ENCODE data around the gene SLC16A5.
A peak's percentile ranks its signal among the peaks of the same experiment; 100 is the strongest.
"Not testable (repeated sequence)": the region's sequence is repeated elsewhere in the genome, so short reads cannot be mapped to it uniquely, and the experiment has no call there.

The SLC16A5 gene

GRCh38 chr17:75135452-75135851, 47.7 kb downstream of the SLC16A5 start:
- no peak for DNase-seq

- DNase-seq, result no peak
Measured at GRCh38 chr17:75135946-75136345, 48.2 kb downstream of the SLC16A5 start.

GRCh38 chr17:75137762-75138161, 50.0 kb downstream of the SLC16A5 start:
- not testable (repeated sequence) for DNase-seq

GRCh38 chr17:75138519-75138918, 50.8 kb downstream of the SLC16A5 start:
- no peak for DNase-seq

- DNase-seq, result no peak
Measured at GRCh38 chr17:75142236-75142971, 54.6 kb downstream of the SLC16A5 start.

- DNase-seq, result no peak
Measured at GRCh38 chr17:75144816-75145512, 57.2 kb downstream of the SLC16A5 start.

- no peak for DNase-seq
Measured at GRCh38 chr17:75146592-75146991, 58.8 kb downstream of the SLC16A5 start.

- DNase-seq, result no peak
Measured at GRCh38 chr17:75147878-75148546, 60.3 kb downstream of the SLC16A5 start.

- no peak for DNase-seq
Measured at GRCh38 chr17:75151930-75152329, 64.2 kb downstream of the SLC16A5 start.

GRCh38 chr17:75152523-75152921, 64.8 kb downstream of the SLC16A5 start:
- no peak for DNase-seq

GRCh38 chr17:75152922-75153779, 65.4 kb downstream of the SLC16A5 start:
- no peak for DNase-seq

GRCh38 chr17:75153780-75154194, 66.0 kb downstream of the SLC16A5 start:
- no peak for DNase-seq

GRCh38 chr17:75154195-75155106, 66.7 kb downstream of the SLC16A5 start, which contains the start of gene JPT1:
Gene JPT1 (minus strand): TSS chr17:75154512. CDS start chr17:75154397, 115 bp downstream.
- peak; percentile 97 for DNase-seq

GRCh38 chr17:75155191-75155601, 67.4 kb downstream of the SLC16A5 start:
- DNase-seq, result no peak
